ENCODE results near the gene ACTG1. TPM values are rescaled to one million over a fixed set of nuclear protein-coding genes. Genes with fewer than 3 reads are reported as not detected.

The ACTG1 gene
- total and polyA plus RNA-seq, 2 of the 4 experiments (the other 2 are of a cell fraction) = 10,907 to 15,732 TPM

DNA sequence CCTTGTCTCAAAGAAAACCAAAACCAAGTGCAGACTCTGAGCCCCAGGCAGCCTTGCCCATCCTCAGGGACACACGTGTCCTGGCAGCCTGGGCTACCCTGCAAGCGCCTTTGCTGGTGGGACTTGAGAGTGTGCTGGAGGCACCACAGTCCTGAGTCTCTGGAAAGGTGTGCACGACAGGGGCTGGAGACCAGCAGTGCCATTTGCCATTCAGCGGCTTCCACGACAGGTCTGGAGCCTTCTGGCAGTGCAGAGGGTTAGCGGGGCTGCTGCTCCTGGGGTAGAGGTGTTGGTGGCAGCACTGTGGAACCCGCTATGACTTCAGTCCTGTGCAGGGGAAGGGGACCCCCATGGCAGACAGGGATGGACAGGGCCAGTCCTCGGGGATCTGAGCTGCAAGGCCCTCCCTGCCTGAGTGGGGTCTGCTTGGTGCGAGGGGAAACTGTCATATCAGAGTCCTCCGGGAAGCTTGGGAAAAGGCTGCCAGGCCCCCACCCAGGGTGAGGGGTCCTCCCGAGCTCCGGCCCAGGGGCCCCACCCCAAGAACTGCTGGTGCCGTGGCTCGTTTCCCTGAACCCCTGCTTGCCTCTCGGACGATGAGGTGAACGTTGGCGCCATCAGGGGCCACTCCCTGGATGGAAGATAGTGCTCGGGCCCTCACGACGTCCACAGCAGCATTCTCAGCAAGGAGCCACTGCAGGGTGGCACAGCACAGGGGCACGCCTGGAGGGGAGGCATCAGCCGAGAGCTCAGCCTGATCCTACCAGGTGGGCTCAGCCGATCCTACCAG, 32.8 kb upstream of the ACTG1 start:
- DNase-seq (no peak), ATAC-seq (ENCODE audit: low read depth) (no peak)
- H2AFZ ChIP-seq (replicated peaks; ENCODE audit: low read length, poor library complexity) = no peak overlapping the region
- CTCF ChIA-PET = no interaction called here
- H3K4me3 ChIP-seq (ENCODE audit: insufficient read depth, low read depth, low read length) = no peak overlapping the region
- no peak overlapping the region for H2BK5ac ChIP-seq (ENCODE audit: low read depth, low read length, poor library complexity, severe bottlenecking)
- no peaks in the 10 kb centered on the region for H3K9me1 ChIP-seq (ENCODE audit: insufficient read depth, low read length)
- H2BK20ac ChIP-seq (ENCODE audit: low read depth, low read length) = no peak overlapping the region
- no peak overlapping the region for H3K56ac ChIP-seq (ENCODE audit: extremely low read depth, insufficient read depth, low read length)
- BruUV-seq (replicated peaks) = no TSS peak
- H3K79me1 ChIP-seq (ENCODE audit: low read depth in 1 of 2, low read length in 2 of 2) = peaks cover 11 to 25% of the 10 kb centered on the region in 2 experiments
- no peak overlapping the region for H4K91ac ChIP-seq (ENCODE audit: insufficient read depth, low read depth, low read length)
- H3K23ac ChIP-seq (ENCODE audit: low read depth, low read length) = no peak overlapping the region
- H2BK15ac ChIP-seq (ENCODE audit: low read depth, low read length) = no peak overlapping the region
- H4K20me1 ChIP-seq (ENCODE audit: insufficient read depth, low read length) = peaks cover 11% of the 10 kb centered on the region
- H3K9me3 ChIP-seq (ENCODE audit: control insufficient read depth, insufficient read depth, low read length) = no peaks in the 10 kb centered on the region
- no peak overlapping the region for H4K5ac ChIP-seq (ENCODE audit: low read depth, low read length)
- WGBS, 2 experiments (ENCODE audit: extremely low coverage in 2 of 2, insufficient read length in 1 of 2) = 85% methylated on average over 9 of the region's 24 CpGs; no CpG with 5 or more reads in 1 of the 2 experiments
- H3K27ac ChIP-seq (ENCODE audit: insufficient read depth, low read length) = no peak overlapping the region
- H4K8ac ChIP-seq (ENCODE audit: low read depth in 2 of 2, low read length in 2 of 2) = no peak overlapping the region
- intact Hi-C loops (cut with micrococcal nuclease) = no loop called here
- dilution Hi-C loops (cut with HindIII; ENCODE audit: low sequenced_read_pairs, unreplicated experiment) = no loop called here
- H3K4me2 ChIP-seq (ENCODE audit: low read depth, low read length) = no peak overlapping the region
- POLR2A ChIA-PET (ENCODE audit: unreplicated experiment) = no interaction called here
- H2AK5ac ChIP-seq (ENCODE audit: low read depth, low read length) = no peak overlapping the region
- H3K14ac ChIP-seq (replicated peaks; ENCODE audit: low read depth, low read length) = no peak overlapping the region
- no peak overlapping the region for H2AK9ac ChIP-seq (replicated peaks; ENCODE audit: low read depth, low read length, poor library complexity)
- H3K27me3 ChIP-seq (ENCODE audit: control insufficient read depth, insufficient read depth, low read length) = no peaks in the 10 kb centered on the region
- in situ Hi-C loops (cut with MboI; ENCODE audit: low sequenced_read_pairs) = no loop called here
- no peaks in the 10 kb centered on the region for H3K4me1 ChIP-seq (ENCODE audit: control insufficient read depth, insufficient read depth, low read length)
- TF ChIP-seq CHD1 (IDR thresholded peaks at IDR 0.05; ENCODE audit: low read depth, low read length) (no peak), BHLHE40 (IDR thresholded peaks at IDR 0.05; ENCODE audit: low read depth, low read length) (no peak), RCOR1 (IDR thresholded peaks at IDR 0.05; ENCODE audit: insufficient replicate concordance, low read length) (no peak), SMC3 (IDR thresholded peaks at IDR 0.05; ENCODE audit: low read depth, low read length) (no peak), RAD21 (IDR thresholded peaks at IDR 0.05; ENCODE audit: low read length) (no peak), MXI1 (IDR thresholded peaks at IDR 0.05; ENCODE audit: borderline replicate concordance, low read depth, low read length) (no peak), FOS (IDR thresholded peaks at IDR 0.05; ENCODE audit: low read depth, low read length) (no peak), RFX5 (IDR thresholded peaks at IDR 0.05; ENCODE audit: low read depth, low read length) (no peak), POLR2A (IDR thresholded peaks at IDR 0.05; ENCODE audit: low read depth, low read length) (no peak), MAFK (IDR thresholded peaks at IDR 0.05; ENCODE audit: low read depth, low read length) (no peak), MAZ (IDR thresholded peaks at IDR 0.05; ENCODE audit: borderline replicate concordance, low read depth, low read length) (no peak), NFE2L2 (IDR thresholded peaks at IDR 0.05; ENCODE audit: low read depth, low read length) (no peak)
- TF ChIP-seq, protein P1, sequence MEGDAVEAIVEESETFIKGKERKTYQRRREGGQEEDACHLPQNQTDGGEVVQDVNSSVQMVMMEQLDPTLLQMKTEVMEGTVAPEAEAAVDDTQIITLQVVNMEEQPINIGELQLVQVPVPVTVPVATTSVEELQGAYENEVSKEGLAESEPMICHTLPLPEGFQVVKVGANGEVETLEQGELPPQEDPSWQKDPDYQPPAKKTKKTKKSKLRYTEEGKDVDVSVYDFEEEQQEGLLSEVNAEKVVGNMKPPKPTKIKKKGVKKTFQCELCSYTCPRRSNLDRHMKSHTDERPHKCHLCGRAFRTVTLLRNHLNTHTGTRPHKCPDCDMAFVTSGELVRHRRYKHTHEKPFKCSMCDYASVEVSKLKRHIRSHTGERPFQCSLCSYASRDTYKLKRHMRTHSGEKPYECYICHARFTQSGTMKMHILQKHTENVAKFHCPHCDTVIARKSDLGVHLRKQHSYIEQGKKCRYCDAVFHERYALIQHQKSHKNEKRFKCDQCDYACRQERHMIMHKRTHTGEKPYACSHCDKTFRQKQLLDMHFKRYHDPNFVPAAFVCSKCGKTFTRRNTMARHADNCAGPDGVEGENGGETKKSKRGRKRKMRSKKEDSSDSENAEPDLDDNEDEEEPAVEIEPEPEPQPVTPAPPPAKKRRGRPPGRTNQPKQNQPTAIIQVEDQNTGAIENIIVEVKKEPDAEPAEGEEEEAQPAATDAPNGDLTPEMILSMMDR (conservative IDR thresholded peaks at IDR 0.05; ENCODE audit: low read depth, low read length) = no peak
- TF ChIP-seq, protein P2, sequence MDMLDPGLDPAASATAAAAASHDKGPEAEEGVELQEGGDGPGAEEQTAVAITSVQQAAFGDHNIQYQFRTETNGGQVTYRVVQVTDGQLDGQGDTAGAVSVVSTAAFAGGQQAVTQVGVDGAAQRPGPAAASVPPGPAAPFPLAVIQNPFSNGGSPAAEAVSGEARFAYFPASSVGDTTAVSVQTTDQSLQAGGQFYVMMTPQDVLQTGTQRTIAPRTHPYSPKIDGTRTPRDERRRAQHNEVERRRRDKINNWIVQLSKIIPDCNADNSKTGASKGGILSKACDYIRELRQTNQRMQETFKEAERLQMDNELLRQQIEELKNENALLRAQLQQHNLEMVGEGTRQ (IDR thresholded peaks at IDR 0.05; ENCODE audit: low read depth, low read length) = no peak
- H3K18ac ChIP-seq (ENCODE audit: low read depth, low read length) = no peak overlapping the region
- H3K9ac ChIP-seq (ENCODE audit: low read depth, low read length) = no peak overlapping the region
- no peak overlapping the region for H3K4ac ChIP-seq (ENCODE audit: low read depth, low read length)
- no peak overlapping the region for H2BK120ac ChIP-seq (ENCODE audit: low read depth, low read length)
- H3K36me3 ChIP-seq (ENCODE audit: control insufficient read depth, insufficient read depth, low read length) = peaks cover 65% of the 10 kb centered on the region
